ENCODE results near the gene ANKRD28.

Gene ANKRD28

GRCh38 chr3:15707779-15708178 lies 90.0 kb downstream of the ANKRD28 start:
- FAIRE-seq (no peak), DNase-seq (ENCODE audit: insufficient read length) (no peak)
- TF ChIP-seq POLR2A (IDR thresholded peaks at IDR 0.05; ENCODE audit: low read depth, low read length), result no peak
- no peak for TF ChIP-seq POLR2AphosphoS5 (IDR thresholded peaks at IDR 0.05; ENCODE audit: low read depth, low read length)

- DNase-seq (ENCODE audit: insufficient read length) (no peak), FAIRE-seq (no peak)
- TF ChIP-seq POLR2AphosphoS5 (IDR thresholded peaks at IDR 0.05; ENCODE audit: low read depth, low read length) (no peak), POLR2A (IDR thresholded peaks at IDR 0.05; ENCODE audit: low read depth, low read length) (no peak), TAF1 (IDR thresholded peaks at IDR 0.05; ENCODE audit: borderline replicate concordance, low read depth, low read length) (no peak)
Observed at GRCh38 chr3:15703346-15703745, 94.4 kb downstream of the ANKRD28 start.

- no peak for DNase-seq (ENCODE audit: insufficient read length)
- FAIRE-seq, result no peak
- TF ChIP-seq TAF1 (IDR thresholded peaks at IDR 0.05; ENCODE audit: borderline replicate concordance, low read depth, low read length), result no peak
Observed at GRCh38 chr3:15694628-15695027, 103.2 kb downstream of the ANKRD28 start.

GRCh38 chr3:15693355-15693754 lies 104.4 kb downstream of the ANKRD28 start:
- peak; percentile 53 for FAIRE-seq
- TF ChIP-seq POLR2AphosphoS5 (IDR thresholded peaks at IDR 0.05; ENCODE audit: low read depth, low read length) (no peak), TAF1 (IDR thresholded peaks at IDR 0.05; ENCODE audit: borderline replicate concordance, low read depth, low read length) (no peak), POLR2A (IDR thresholded peaks at IDR 0.05; ENCODE audit: low read depth, low read length) (no peak)
- DNase-seq (ENCODE audit: insufficient read length), result no peak

GRCh38 chr3:15690748-15691147 lies 107.0 kb downstream of the ANKRD28 start:
- FAIRE-seq, result no peak
- DNase-seq (ENCODE audit: insufficient read length), result no peak

GRCh38 chr3:15690230-15690629 lies 107.5 kb downstream of the ANKRD28 start:
- no peak for FAIRE-seq
- DNase-seq (ENCODE audit: insufficient read length), result no peak
- TF ChIP-seq POLR2A (IDR thresholded peaks at IDR 0.05; ENCODE audit: low read depth, low read length) (no peak), POLR2AphosphoS5 (IDR thresholded peaks at IDR 0.05; ENCODE audit: low read depth, low read length) (no peak), TAF1 (IDR thresholded peaks at IDR 0.05; ENCODE audit: borderline replicate concordance, low read depth, low read length) (no peak)

More at GRCh38 chr3:15690748-15691147, 107.0 kb downstream of the ANKRD28 start:
- TF ChIP-seq TAF1 (IDR thresholded peaks at IDR 0.05; ENCODE audit: borderline replicate concordance, low read depth, low read length) (no peak), POLR2AphosphoS5 (IDR thresholded peaks at IDR 0.05; ENCODE audit: low read depth, low read length) (no peak), POLR2A (IDR thresholded peaks at IDR 0.05; ENCODE audit: low read depth, low read length) (no peak)

GRCh38 chr3:15685927-15686326 lies 111.9 kb downstream of the ANKRD28 start:
- no peak for TF ChIP-seq POLR2A (IDR thresholded peaks at IDR 0.05; ENCODE audit: low read depth, low read length)
- no peak for TF ChIP-seq POLR2AphosphoS5 (IDR thresholded peaks at IDR 0.05; ENCODE audit: low read depth, low read length)
- no peak for TF ChIP-seq TAF1 (IDR thresholded peaks at IDR 0.05; ENCODE audit: borderline replicate concordance, low read depth, low read length)
- FAIRE-seq (no peak), DNase-seq (ENCODE audit: insufficient read length) (no peak)

GRCh38 chr3:15683253-15683652 lies 114.5 kb downstream of the ANKRD28 start:
- TF ChIP-seq POLR2A (IDR thresholded peaks at IDR 0.05; ENCODE audit: low read depth, low read length) (no peak), POLR2AphosphoS5 (IDR thresholded peaks at IDR 0.05; ENCODE audit: low read depth, low read length) (no peak), TAF1 (IDR thresholded peaks at IDR 0.05; ENCODE audit: borderline replicate concordance, low read depth, low read length) (no peak)
- DNase-seq (ENCODE audit: insufficient read length), result no peak
- no peak for FAIRE-seq

- no peak for DNase-seq (ENCODE audit: insufficient read length)
- TF ChIP-seq POLR2A (IDR thresholded peaks at IDR 0.05; ENCODE audit: low read depth, low read length) (no peak), POLR2AphosphoS5 (IDR thresholded peaks at IDR 0.05; ENCODE audit: low read depth, low read length) (no peak), TAF1 (IDR thresholded peaks at IDR 0.05; ENCODE audit: borderline replicate concordance, low read depth, low read length) (no peak)
- peak; percentile 65 for FAIRE-seq
Observed at GRCh38 chr3:15682561-15683185, 115.1 kb downstream of the ANKRD28 start.

- no peak for FAIRE-seq
- DNase-seq (ENCODE audit: insufficient read length), result no peak
- no peak for TF ChIP-seq POLR2A (IDR thresholded peaks at IDR 0.05; ENCODE audit: low read depth, low read length)
Observed at GRCh38 chr3:15681668-15682067, 116.1 kb downstream of the ANKRD28 start.

- DNase-seq (ENCODE audit: insufficient read length) (no peak), FAIRE-seq (no peak)
- no peak for TF ChIP-seq TAF1 (IDR thresholded peaks at IDR 0.05; ENCODE audit: borderline replicate concordance, low read depth, low read length)
- TF ChIP-seq POLR2AphosphoS5 (IDR thresholded peaks at IDR 0.05; ENCODE audit: low read depth, low read length), result no peak
- TF ChIP-seq POLR2A (IDR thresholded peaks at IDR 0.05; ENCODE audit: low read depth, low read length), result no peak
Observed at GRCh38 chr3:15679306-15679705, 118.5 kb downstream of the ANKRD28 start.

GRCh38 chr3:15676259-15676658 lies 121.5 kb downstream of the ANKRD28 start:
- no peak for DNase-seq (ENCODE audit: insufficient read length)

GRCh38 chr3:15673536-15673935 lies 124.2 kb downstream of the ANKRD28 start:
- no peak for TF ChIP-seq TAF1 (IDR thresholded peaks at IDR 0.05; ENCODE audit: borderline replicate concordance, low read depth, low read length)
- TF ChIP-seq POLR2AphosphoS5 (IDR thresholded peaks at IDR 0.05; ENCODE audit: low read depth, low read length), result no peak
- no peak for TF ChIP-seq POLR2A (IDR thresholded peaks at IDR 0.05; ENCODE audit: low read depth, low read length)
- DNase-seq (ENCODE audit: insufficient read length), result no peak
- FAIRE-seq, result no peak

More at GRCh38 chr3:15676259-15676658, 121.5 kb downstream of the ANKRD28 start:
- TF ChIP-seq POLR2A (IDR thresholded peaks at IDR 0.05; ENCODE audit: low read depth, low read length), result no peak
- no peak for TF ChIP-seq POLR2AphosphoS5 (IDR thresholded peaks at IDR 0.05; ENCODE audit: low read depth, low read length)
- TF ChIP-seq TAF1 (IDR thresholded peaks at IDR 0.05; ENCODE audit: borderline replicate concordance, low read depth, low read length), result no peak
- no peak for FAIRE-seq
